Panc1 (cell line): ENCODE results near the gene LRP2. TPM values are rescaled to one million over a fixed set of nuclear protein-coding genes. Genes with fewer than 3 reads are reported as not detected.

Experiments used
- ATAC-seq: fragments of 200-7000 bp; cut with Tn5 transposase; 2 replicates; pipeline ENCODE4 v1.9.1; 2020; ENCODE audit warnings: mild to moderate bottlenecking, moderate library complexity
- BruUV-seq: library from RNA; stranded (reverse); fragments of 400-500 nt; replicated peaks from 2 replicates; lab custom pipeline; 2021; lab: Mats Ljungman, UMichigan
- CTCF ChIA-PET: fragments of 300-600 bp; sonication (Branson Sonifier 250); formaldehyde crosslinking; loops from one replicate; lab custom pipeline; 2022; ENCODE audit warnings: antibody characterized with exemption; lab: Charles Lee
- POLR2A ChIA-PET: fragments of 300-600 bp; sonication (Branson Sonifier 250); formaldehyde crosslinking; loops from one replicate; lab custom pipeline; 2022; ENCODE audit warnings: antibody characterized with exemption; lab: Charles Lee
- DNase-seq: peaks from one replicate; pipeline ENCODE4 v3.0.0-alpha.2; 2010; ENCODE audit warnings: low read depth, low spot score
- H3K27ac ChIP-seq: 2 replicates; pipeline ENCODE4 v1.5.1; 2011; ENCODE audit warnings: mild to moderate bottlenecking, low read length, inconsistent platforms
- H3K27me3 ChIP-seq: fragments of 200-500 bp; sonication (Bioruptor generic); 2 replicates; pipeline ENCODE4 v1.6.0; 2014; ENCODE audit warnings: low read length, inconsistent platforms; ENCODE audit not compliant: control insufficient read depth, insufficient read depth
- H3K36me3 ChIP-seq: fragments of 200-500 bp; sonication (Bioruptor generic); 2 replicates; pipeline ENCODE4 v1.5.1; 2014; ENCODE audit warnings: inconsistent platforms, mild to moderate bottlenecking, low read length, moderate library complexity; ENCODE audit not compliant: control insufficient read depth, insufficient read depth
- H3K4me1 ChIP-seq: 2 replicates; pipeline ENCODE4 v1.5.1; 2011; ENCODE audit warnings: inconsistent platforms, mild to moderate bottlenecking, low read length, moderate library complexity; ENCODE audit not compliant: control insufficient read depth, insufficient read depth
- H3K4me3 ChIP-seq, 2 experiments: 2 replicates each; pipeline ENCODE4 v1.5.1; 2011 to 2012; ENCODE audit warnings: low read depth in 2 of 2, low read length in 2 of 2, mild to moderate bottlenecking in 2 of 2, inconsistent platforms in 1 of 2, moderate library complexity in 1 of 2
- H3K9me3 ChIP-seq: fragments of 200-500 bp; sonication (Bioruptor generic); 2 replicates; pipeline ENCODE4 v1.5.1; 2014; ENCODE audit warnings: low read depth, mild to moderate bottlenecking, inconsistent platforms, low read length, moderate library complexity; ENCODE audit not compliant: control insufficient read depth, insufficient read depth
- POLR2AphosphoS5 ChIP-seq: IDR thresholded peaks from 2 replicates; pipeline ENCODE4 v1.6.1; 2012; ENCODE audit warnings: mild to moderate bottlenecking, low read depth, low read length, moderate library complexity
- SIN3A ChIP-seq: IDR thresholded peaks from 2 replicates; pipeline ENCODE4 v1.6.1; 2012; ENCODE audit warnings: low read depth, mild to moderate bottlenecking, low read length, moderate library complexity, borderline replicate concordance; ENCODE audit not compliant: insufficient read depth
- TCF7L2 ChIP-seq: IDR thresholded peaks from 2 replicates; pipeline ENCODE4 v1.6.1; 2011; ENCODE audit warnings: mild to moderate bottlenecking, low read depth, low read length, inconsistent platforms
- in situ Hi-C: cut with HindIII; loops from 2 replicates; pipeline ENCODE4 v1.10.0; 2016; ENCODE audit warnings: low sequenced_read_pairs, low pct_unique_long_range_greater_than_20kb
- intact Hi-C: fragments of 100-400 bp; cut with micrococcal nuclease; formaldehyde crosslinking; loops from one replicate; pipeline ENCODE4 v1.10.0; 2022; ENCODE audit not compliant: unreplicated experiment
- total RNA-seq: library from RNA; stranded (reverse); gene quantifications from one replicate; pipeline ENCODE4 v1.2.1, GENCODE V29; 2021; ENCODE audit not compliant: unreplicated experiment
- TF ChIP-seq, protein P1 (sequence below): fragments of 450-650 bp; IDR thresholded peaks from 2 replicates; pipeline ENCODE4 v1.5.1; 2017; ENCODE audit warnings: mild to moderate bottlenecking
- TF ChIP-seq, protein P2 (sequence below), 2 experiments: IDR thresholded peaks; 2 replicates each; pipeline ENCODE4 v1.6.1; 2011 to 2012; ENCODE audit warnings: low read depth in 2 of 2, control low read depth in 1 of 2, low read length in 1 of 2, mild to moderate bottlenecking in 1 of 2, moderate library complexity in 1 of 2; ENCODE audit not compliant: insufficient read depth in 1 of 2

The LRP2 gene
- total RNA-seq, 1 experiment from 2014 or later, result 0.10 TPM

DNA sequence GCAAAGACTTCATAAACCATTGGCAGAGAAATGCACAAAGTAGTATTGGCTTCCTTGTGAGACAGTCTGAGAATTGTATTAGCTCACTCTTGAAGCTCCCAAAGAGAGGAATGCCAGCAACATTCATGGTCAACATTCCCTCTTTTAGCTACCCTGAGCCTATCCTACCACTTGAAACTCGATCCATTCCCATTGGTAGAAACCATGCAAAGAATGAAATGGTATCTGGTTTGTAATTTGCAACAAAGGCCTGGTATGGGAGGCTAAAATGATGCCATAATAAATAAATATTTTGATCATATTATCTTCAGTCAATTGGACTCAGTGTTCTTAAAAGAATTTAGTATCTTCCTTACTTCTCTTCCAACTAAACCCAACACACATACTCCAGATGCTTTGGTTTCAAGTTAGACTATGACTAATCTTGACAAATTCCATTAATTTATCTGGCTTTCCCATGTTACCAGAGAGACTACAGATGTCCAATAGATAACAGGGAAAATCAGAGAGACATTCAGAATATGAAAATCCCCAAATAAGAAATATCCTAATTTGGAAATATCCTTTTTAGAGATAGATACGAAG lies 190.1 kb downstream of the LRP2 start:
- CTCF ChIA-PET, result no interaction called here
- H3K27ac ChIP-seq, result no peak overlapping the region
- ATAC-seq (no peak), DNase-seq (no peak)
- BruUV-seq, result no TSS peak
- TF ChIP-seq TCF7L2, result no peak
- TF ChIP-seq POLR2AphosphoS5, result no peak
- TF ChIP-seq, protein P1, sequence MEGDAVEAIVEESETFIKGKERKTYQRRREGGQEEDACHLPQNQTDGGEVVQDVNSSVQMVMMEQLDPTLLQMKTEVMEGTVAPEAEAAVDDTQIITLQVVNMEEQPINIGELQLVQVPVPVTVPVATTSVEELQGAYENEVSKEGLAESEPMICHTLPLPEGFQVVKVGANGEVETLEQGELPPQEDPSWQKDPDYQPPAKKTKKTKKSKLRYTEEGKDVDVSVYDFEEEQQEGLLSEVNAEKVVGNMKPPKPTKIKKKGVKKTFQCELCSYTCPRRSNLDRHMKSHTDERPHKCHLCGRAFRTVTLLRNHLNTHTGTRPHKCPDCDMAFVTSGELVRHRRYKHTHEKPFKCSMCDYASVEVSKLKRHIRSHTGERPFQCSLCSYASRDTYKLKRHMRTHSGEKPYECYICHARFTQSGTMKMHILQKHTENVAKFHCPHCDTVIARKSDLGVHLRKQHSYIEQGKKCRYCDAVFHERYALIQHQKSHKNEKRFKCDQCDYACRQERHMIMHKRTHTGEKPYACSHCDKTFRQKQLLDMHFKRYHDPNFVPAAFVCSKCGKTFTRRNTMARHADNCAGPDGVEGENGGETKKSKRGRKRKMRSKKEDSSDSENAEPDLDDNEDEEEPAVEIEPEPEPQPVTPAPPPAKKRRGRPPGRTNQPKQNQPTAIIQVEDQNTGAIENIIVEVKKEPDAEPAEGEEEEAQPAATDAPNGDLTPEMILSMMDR, result no peak
- no peak for TF ChIP-seq SIN3A
- TF ChIP-seq, protein P2, sequence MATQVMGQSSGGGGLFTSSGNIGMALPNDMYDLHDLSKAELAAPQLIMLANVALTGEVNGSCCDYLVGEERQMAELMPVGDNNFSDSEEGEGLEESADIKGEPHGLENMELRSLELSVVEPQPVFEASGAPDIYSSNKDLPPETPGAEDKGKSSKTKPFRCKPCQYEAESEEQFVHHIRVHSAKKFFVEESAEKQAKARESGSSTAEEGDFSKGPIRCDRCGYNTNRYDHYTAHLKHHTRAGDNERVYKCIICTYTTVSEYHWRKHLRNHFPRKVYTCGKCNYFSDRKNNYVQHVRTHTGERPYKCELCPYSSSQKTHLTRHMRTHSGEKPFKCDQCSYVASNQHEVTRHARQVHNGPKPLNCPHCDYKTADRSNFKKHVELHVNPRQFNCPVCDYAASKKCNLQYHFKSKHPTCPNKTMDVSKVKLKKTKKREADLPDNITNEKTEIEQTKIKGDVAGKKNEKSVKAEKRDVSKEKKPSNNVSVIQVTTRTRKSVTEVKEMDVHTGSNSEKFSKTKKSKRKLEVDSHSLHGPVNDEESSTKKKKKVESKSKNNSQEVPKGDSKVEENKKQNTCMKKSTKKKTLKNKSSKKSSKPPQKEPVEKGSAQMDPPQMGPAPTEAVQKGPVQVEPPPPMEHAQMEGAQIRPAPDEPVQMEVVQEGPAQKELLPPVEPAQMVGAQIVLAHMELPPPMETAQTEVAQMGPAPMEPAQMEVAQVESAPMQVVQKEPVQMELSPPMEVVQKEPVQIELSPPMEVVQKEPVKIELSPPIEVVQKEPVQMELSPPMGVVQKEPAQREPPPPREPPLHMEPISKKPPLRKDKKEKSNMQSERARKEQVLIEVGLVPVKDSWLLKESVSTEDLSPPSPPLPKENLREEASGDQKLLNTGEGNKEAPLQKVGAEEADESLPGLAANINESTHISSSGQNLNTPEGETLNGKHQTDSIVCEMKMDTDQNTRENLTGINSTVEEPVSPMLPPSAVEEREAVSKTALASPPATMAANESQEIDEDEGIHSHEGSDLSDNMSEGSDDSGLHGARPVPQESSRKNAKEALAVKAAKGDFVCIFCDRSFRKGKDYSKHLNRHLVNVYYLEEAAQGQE (IDR thresholded peaks at IDR 0.05; ENCODE audit: insufficient read depth in 1 of 2, low read depth in 2 of 2, low read length in 1 of 2), result no peak
- H3K4me3 ChIP-seq, result no peak overlapping the region
- H3K9me3 ChIP-seq, result no peaks in the 10 kb centered on the region
- peaks cover 8% of the 10 kb centered on the region; the same call in 1 of the 2 replicates for H3K27me3 ChIP-seq
- H3K4me1 ChIP-seq, result no peaks in the 10 kb centered on the region
- intact Hi-C loops (no loop called here), in situ Hi-C loops (no loop called here)
- POLR2A ChIA-PET, result interaction anchor here (0.5 to 0.6 kb wide), 2 partner anchors 193 to 572 kb away, joined by 5 to 20 read pairs; no protein-coding TSS in a partner anchor
- H3K36me3 ChIP-seq, result no peaks in the 10 kb centered on the region

DNA sequence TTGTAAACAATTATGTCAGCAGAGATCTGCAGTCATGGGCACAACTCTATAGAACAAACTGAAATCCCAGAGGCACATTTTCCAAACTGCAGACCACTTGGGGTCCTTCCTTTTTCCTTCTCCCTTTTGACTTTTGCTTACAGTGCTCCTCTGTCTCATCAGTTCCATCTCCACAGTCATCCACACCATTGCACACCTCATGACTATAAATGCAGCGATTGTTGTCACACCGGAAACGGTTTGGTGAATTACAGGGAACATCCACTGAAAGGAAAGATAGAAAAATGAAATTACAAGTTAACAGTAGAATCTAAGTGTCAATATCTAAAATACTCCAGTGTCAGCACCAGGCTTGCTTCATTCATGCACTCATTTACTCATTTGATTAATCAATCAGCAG lies 196.5 kb downstream of the LRP2 start:
- Histone ChIP-seq H3K4me1 (no peaks in the 10 kb centered on the region), H3K27me3 (peaks cover 4% of the 10 kb centered on the region; the same call in 1 of the 2 replicates), H3K36me3 (no peaks in the 10 kb centered on the region), H3K27ac (no peak overlapping the region), H3K4me3 (no peak overlapping the region), H3K9me3 (no peaks in the 10 kb centered on the region)
- intact Hi-C loops (no loop called here), in situ Hi-C loops (no loop called here)
- ChIA-PET POLR2A (no interaction called here), CTCF (no interaction called here)
- ATAC-seq (no peak), DNase-seq (no peak)
- TF ChIP-seq SIN3A (no peak), TCF7L2 (no peak), POLR2AphosphoS5 (no peak)
- TF ChIP-seq, protein P2 (IDR thresholded peaks at IDR 0.05; ENCODE audit: insufficient read depth in 1 of 2, low read depth in 2 of 2, low read length in 1 of 2), result no peak
- TF ChIP-seq, protein P1, result no peak
- no TSS peak for BruUV-seq
